Breast epithelium (tissue), 3 donors: ENCODE results near the gene FAM83C.

Source experiments
- POLR2A ChIP-seq: fragments of 450-650 bp; IDR thresholded peaks from one replicate; pipeline ENCODE4 v1.6.1; 2016; ENCODE audit warnings: antibody characterized with exemption, mild to moderate bottlenecking, moderate library complexity
- POLR2AphosphoS5 ChIP-seq, 3 donors: sonication (generic); formaldehyde crosslinking; IDR thresholded peaks; one replicate each; pipeline ENCODE4 v1.6.1; 2017; ENCODE audit warnings: antibody characterized with exemption in 3 of 3
- TF ChIP-seq, protein P1 (sequence below), 3 donors: fragments of 450-650 bp; IDR thresholded peaks; one replicate each; pipeline ENCODE4 v1.5.1; 2016 to 2017; ENCODE audit warnings: antibody characterized with exemption in 3 of 3, mild to moderate bottlenecking in 3 of 3, moderate library complexity in 3 of 3

DNA sequence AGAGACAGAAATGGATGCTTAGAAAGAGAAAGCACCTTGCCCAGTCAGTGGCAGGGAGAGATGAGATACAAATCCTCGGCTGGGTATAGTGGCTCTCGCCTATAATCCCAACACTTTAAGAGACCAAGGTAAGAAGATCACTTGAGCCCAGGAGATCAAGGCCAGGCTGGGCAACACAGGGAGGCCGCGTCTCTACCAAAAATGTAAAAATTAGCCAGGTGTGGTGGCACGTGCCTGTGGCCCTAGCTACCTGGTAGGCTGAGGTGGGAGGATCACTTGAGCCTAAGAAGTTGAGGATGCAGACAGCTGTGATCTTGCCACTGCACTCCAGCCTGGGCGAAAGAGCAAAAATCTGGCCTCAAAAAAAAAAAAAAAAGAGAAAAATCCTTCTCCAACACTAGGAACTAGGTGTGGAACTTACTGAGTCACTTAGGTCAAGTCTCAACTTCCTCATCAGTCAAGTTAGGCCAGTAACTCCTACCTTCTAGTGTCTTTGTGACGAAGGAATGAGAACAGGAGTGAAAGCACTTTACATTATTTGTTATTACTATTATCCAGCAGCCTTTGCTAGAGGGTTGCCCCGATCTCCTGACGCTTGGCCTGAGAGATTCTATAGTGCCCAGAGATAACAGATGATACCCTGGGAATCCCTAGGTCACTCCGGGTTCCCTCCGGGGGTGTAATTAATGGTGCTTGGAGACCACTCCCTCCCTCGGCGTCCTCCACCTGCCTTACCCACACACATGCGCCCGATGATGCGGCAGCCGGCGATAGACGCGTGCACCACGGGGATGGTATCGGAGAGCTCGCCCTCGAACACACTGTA, 8.6 kb downstream of the FAM83C start:
- TF ChIP-seq, protein P1, sequence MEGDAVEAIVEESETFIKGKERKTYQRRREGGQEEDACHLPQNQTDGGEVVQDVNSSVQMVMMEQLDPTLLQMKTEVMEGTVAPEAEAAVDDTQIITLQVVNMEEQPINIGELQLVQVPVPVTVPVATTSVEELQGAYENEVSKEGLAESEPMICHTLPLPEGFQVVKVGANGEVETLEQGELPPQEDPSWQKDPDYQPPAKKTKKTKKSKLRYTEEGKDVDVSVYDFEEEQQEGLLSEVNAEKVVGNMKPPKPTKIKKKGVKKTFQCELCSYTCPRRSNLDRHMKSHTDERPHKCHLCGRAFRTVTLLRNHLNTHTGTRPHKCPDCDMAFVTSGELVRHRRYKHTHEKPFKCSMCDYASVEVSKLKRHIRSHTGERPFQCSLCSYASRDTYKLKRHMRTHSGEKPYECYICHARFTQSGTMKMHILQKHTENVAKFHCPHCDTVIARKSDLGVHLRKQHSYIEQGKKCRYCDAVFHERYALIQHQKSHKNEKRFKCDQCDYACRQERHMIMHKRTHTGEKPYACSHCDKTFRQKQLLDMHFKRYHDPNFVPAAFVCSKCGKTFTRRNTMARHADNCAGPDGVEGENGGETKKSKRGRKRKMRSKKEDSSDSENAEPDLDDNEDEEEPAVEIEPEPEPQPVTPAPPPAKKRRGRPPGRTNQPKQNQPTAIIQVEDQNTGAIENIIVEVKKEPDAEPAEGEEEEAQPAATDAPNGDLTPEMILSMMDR (IDR thresholded peaks at IDR 0.05), result no peak
- TF ChIP-seq POLR2A (no peak), POLR2AphosphoS5 (IDR thresholded peaks at IDR 0.05) (no peak)
